ENCODE data around the gene CD59.

CD59 gene

GRCh38 chr11:33674035-33674814 lies 62.0 kb downstream of the CD59 start:
- FAIRE-seq, result no peak

DNA sequence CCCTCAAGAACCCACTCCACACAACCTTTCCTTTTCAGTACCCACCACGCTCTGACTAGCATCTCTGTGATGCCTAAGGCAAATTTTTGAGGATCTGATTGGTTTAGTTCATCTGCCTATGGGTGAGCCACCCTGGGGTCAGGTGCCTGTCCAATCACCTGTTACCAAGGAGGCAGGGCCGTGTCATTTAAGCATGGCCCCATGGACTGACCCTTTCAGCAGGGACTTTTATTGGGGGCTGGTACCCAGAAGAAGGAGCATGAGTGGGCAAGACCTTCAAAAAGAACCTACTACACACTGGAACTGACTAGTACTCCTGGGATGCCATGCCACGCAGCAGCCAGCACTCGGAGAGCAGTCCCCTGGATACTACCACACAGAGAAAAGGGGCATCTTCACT lies 64.0 kb downstream of the CD59 start:
- FAIRE-seq, result no peak
- DNase-seq (ENCODE audit: insufficient read length, low spot score), result no peak
- no peak for TF ChIP-seq CTCF (IDR thresholded peaks at IDR 0.05; ENCODE audit: insufficient read depth, missing control alignments)

More at GRCh38 chr11:33674035-33674814, 62.0 kb downstream of the CD59 start:
- no peak for DNase-seq (ENCODE audit: insufficient read length, low spot score)
- TF ChIP-seq CTCF (IDR thresholded peaks at IDR 0.05; ENCODE audit: insufficient read depth, missing control alignments), result no peak

- no peak for FAIRE-seq
- TF ChIP-seq CTCF (IDR thresholded peaks at IDR 0.05; ENCODE audit: insufficient read depth, missing control alignments), result no peak
- DNase-seq (ENCODE audit: insufficient read length, low spot score), result no peak
These were observed 65.8 kb downstream of the CD59 start for GRCh38 chr11:33670250-33671011.

DNA sequence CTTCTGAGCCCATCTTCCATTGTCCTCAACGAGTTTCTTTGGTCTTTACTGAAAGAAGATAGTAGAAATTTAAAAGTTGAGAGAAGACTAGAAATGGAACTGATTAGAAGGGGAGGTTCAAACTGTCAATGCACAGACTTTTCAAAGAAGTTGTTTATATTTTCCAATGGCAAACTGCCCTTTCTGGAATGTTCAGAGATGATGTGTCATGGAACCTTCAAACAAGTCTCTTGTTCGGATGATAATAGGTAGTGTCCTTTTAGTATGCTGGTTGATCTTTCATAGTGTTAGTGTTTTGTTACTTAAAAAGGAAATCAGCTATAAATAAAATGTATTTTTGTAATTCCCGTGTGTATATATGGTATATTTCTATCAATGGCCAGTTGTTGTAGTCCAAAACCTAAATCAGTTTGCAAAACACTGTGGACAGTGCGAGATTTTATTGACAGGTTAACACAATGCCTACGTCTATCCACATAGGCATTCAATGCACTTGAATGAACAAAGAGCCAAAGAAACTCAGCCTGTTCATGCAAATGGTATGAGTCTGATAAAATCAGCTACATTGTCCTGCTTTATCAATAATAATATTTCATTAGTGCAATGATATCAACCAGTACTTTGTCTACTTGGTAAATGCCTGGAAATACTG lies 66.5 kb downstream of the CD59 start:
- no peak for TF ChIP-seq CTCF (IDR thresholded peaks at IDR 0.05; ENCODE audit: insufficient read depth, missing control alignments)
- no peak for DNase-seq (ENCODE audit: insufficient read length, low spot score)
- no peak for FAIRE-seq

DNA sequence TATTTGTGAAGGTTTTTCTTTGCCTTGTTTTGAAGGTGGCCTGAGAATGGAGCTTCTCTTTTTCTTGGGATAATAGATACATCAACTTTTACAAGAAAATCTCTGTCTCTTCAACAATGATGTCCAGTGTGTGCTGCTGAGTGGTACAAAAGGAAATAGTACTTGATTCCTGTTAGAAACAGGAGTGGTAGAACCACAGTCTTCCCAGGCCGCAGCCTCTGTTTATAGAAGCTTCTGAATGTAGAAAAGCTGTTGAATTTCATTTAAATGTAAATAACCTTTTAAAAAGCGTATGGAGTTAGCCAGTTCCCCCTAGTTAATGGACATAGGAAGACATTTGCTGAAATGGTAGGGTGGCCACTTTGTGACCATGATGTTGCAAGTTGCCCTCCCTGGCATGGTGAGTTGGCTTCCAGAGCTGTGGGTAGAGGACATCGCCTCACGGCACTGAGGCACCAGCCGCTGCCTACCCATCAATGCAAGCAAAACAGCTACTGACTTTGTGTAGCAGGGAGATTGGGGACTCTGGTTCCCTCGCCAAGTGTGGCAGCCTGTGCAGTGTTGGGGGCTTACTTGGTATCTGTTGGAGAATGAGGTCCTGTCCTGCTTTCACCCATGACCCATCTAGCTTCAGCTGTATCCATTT lies 67.1 kb downstream of the CD59 start:
- no peak for DNase-seq (ENCODE audit: insufficient read length, low spot score)
- no peak for TF ChIP-seq CTCF (IDR thresholded peaks at IDR 0.05; ENCODE audit: insufficient read depth, missing control alignments)
- no peak for FAIRE-seq

DNA sequence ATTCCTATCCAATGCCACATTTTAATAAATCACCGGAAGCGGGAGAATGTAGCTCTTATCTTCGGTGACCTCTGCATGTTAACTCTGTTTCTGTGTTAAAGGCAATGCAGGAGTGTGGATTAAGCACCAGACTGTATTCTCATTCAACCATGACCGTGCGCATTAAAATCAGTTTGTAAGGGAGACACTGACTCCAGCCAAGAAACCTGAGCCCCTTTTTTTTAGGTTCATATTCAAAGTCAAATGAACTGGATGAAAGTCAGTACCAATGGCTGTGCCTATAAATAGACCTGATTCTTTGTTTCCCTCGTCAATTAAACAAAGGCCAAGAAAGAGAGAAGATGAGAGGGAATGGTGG lies 67.8 kb downstream of the CD59 start:
- FAIRE-seq (no peak), DNase-seq (ENCODE audit: insufficient read length, low spot score) (no peak)
- TF ChIP-seq CTCF (IDR thresholded peaks at IDR 0.05; ENCODE audit: insufficient read depth, missing control alignments), result no peak
